ENCODE measurements around the gene PLA2G4F.

The PLA2G4F gene

DNA sequence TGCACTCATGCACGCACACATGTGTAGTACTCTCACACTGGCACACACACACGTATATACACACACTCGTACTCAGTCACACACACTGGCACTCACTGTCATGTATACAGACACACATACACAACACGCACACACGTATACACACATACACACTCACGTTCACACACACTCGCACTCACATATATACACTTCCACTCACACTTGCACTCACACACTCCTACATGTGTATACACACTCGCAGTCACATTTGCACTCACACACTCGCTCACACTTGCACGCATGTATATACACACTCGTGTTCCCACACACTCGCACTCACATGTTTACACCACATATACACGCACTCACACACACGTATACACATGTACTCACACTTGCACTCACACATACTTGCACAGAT is 1.5 kb downstream of the PLA2G4F start:
- ChIA-PET CTCF (no interaction called here), POLR2A (ENCODE audit: low non-redundant PET) (no interaction called here)
- no peak for DNase-seq (ENCODE audit: low spot score)
- TF ChIP-seq, protein P1, sequence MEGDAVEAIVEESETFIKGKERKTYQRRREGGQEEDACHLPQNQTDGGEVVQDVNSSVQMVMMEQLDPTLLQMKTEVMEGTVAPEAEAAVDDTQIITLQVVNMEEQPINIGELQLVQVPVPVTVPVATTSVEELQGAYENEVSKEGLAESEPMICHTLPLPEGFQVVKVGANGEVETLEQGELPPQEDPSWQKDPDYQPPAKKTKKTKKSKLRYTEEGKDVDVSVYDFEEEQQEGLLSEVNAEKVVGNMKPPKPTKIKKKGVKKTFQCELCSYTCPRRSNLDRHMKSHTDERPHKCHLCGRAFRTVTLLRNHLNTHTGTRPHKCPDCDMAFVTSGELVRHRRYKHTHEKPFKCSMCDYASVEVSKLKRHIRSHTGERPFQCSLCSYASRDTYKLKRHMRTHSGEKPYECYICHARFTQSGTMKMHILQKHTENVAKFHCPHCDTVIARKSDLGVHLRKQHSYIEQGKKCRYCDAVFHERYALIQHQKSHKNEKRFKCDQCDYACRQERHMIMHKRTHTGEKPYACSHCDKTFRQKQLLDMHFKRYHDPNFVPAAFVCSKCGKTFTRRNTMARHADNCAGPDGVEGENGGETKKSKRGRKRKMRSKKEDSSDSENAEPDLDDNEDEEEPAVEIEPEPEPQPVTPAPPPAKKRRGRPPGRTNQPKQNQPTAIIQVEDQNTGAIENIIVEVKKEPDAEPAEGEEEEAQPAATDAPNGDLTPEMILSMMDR (conservative IDR thresholded peaks at IDR 0.05; ENCODE audit: low read depth) = no peak
- H3K27ac ChIP-seq = peak overlapping the region; percentile 64

DNA sequence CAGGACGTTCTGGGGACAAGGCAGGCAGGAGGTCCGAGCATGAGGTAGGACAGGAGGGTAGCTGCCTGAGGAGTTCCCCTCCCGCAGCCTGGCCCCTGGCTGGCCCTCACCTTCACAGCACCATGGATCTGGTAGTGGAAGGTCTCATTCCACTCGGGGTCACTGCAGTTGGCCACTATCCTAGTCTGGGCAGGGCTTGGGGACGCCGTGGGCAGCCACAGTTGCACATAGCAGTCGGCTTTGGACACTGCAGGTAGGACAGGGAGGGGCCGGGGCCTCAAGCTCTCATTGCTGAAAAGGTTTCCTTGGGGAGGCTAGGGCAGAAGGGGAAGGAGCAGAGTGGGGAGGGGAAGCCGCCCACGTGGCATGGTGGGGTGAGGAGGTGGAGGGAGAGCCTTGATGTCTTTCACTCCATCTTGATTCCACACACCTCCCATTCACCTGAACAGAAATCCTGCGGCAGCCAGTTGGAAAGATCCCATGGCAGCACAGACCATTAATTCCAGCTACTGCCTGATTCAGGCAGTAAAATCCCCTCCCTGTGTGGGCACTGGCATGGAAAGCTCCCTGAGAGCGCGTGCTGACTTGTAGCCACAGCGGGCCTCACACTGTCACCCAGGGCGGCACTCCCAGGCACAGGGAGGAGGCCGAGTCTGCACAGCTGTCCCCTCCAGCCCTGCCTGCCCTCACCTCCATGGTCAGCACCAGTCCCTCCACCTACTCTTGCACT is 2.1 kb downstream of the PLA2G4F start:
- POLR2A ChIA-PET (ENCODE audit: low non-redundant PET) = no interaction called here
- TF ChIP-seq, protein P1 (conservative IDR thresholded peaks at IDR 0.05; ENCODE audit: low read depth) = no peak
- H3K27ac ChIP-seq = peak overlapping the region; percentile 64
- DNase-seq (ENCODE audit: low spot score) = no peak
- CTCF ChIA-PET = interaction anchor here (0.9 kb wide), 1 partner anchor 17 kb away, joined by 6 read pairs; no protein-coding TSS in a partner anchor

DNA sequence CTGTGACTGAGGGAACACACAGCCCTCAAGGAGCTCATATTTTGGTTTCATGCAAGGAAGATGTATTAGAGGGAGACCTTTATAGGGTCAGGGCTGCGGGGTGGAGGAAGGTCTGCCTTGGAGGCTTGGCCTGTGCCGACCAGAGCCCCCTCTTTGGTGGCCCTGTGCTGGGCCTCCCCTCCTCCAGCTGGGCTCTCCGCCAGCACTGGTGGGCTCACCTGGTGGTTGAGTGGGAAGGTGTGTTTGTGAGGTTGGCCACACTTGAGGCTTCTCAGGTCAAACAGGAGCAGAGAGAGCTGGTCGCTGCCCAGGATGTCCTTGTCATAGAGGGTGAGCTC is 2.6 kb downstream of the PLA2G4F start:
- no peak for DNase-seq (ENCODE audit: low spot score)
- TF ChIP-seq, protein P1 (conservative IDR thresholded peaks at IDR 0.05; ENCODE audit: low read depth) = no peak
- peak overlapping the region; percentile 64; the same call in 1 of the 2 replicates for H3K27ac ChIP-seq
- POLR2A ChIA-PET (ENCODE audit: low non-redundant PET) = interaction anchor here (0.6 kb wide), 1 partner anchor 119 kb away, joined by 3 read pairs; the partner anchor contains the start of genes GANC and TMEM87A
- CTCF ChIA-PET = interaction anchor here (0.9 kb wide), 1 partner anchor 16 kb away, joined by 6 read pairs; no protein-coding TSS in a partner anchor

DNA sequence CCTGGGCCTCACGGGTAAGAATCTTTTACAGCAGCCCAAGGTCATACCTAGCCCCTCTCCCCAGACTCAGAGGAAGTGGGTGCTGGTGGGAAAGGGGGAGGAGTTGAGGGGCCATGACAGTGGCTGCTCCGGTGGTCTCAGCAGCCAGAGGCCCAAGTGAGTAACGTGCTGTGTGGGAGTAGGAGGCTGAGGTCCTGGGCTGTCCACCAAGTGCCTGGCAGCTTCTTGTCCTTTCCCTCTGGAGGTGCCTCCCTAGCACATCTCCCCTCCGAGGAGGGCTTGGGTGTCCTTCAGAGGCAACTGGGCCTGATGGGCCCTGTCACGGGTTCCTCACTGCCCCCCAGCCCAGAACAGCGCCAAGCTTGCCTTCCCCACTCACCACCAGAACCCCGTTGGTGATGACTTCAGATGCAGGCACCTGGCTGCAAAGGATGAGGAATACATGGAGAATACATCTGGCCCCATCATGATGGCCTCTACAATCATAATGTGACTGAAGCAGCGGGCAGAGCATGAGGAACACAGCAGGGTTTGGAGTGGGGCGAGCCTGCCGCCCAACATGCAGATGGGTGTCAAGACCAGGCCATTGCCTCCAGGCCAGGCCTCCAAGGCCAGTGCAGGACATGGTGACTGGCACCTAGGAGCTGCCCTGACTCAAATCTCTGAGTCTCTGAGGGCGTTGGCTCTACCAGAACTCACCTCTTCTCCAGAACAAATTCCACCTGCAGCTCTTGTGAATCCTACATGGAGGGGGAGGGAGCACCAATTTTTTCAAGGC is 3.3 kb downstream of the PLA2G4F start:
- CTCF ChIA-PET = interaction anchor here (0.5 to 0.9 kb wide), 3 partner anchors 15 to 69 kb away, joined by 3 to 6 read pairs (median 3); no protein-coding TSS in a partner anchor
- TF ChIP-seq, protein P1 (conservative IDR thresholded peaks at IDR 0.05; ENCODE audit: low read depth) = no peak
- H3K27ac ChIP-seq = peak overlapping the region; percentile 78
- DNase-seq (ENCODE audit: low spot score) = no peak
- POLR2A ChIA-PET (ENCODE audit: low non-redundant PET) = interaction anchor here (0.6 kb wide), 1 partner anchor 120 kb away, joined by 3 read pairs; the partner anchor contains the start of genes GANC and TMEM87A

DNA sequence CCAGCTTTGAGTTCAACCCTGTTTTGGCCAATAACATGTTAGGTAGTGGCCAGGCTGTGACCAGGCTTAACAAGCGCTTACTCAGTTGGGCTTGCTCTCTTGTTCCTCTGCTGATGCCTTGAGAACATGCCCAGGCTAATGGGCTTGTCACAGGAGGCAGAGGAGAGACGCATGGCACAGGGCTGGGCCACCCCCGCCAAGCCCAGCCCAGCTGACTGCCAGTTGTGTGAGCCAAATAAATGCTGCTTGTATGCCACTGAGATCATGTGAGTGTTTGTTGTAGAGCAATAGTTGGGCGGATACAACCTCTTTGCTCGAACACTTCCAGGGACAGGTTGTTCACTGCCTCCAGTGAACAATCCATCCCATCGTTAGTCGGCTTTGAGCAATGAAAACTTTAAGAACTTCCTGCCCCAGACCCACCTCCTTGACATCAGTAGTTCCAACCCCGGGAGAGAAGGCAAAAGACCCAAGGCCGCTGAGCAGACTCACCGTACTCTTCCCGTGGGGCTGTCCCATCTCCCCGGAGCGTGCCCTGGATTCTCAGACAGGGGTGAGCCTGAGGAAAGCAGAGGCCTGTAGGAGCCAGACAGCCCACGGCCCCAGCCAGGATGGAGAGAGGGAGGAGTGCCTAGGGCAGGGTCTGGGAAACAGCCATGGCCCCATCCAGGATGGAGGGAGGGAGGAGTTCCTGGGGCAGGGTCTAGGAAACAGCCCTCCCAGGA is 4.1 kb downstream of the PLA2G4F start:
- DNase-seq (ENCODE audit: low spot score) = no peak
- H3K27ac ChIP-seq = peak overlapping the region; percentile 78
- CTCF ChIA-PET = interaction anchor here (0.6 kb wide), 1 partner anchor 41 kb away, joined by 3 read pairs; no protein-coding TSS in a partner anchor
- POLR2A ChIA-PET (ENCODE audit: low non-redundant PET) = no interaction called here
- TF ChIP-seq, protein P1 (conservative IDR thresholded peaks at IDR 0.05; ENCODE audit: low read depth) = no peak

DNA sequence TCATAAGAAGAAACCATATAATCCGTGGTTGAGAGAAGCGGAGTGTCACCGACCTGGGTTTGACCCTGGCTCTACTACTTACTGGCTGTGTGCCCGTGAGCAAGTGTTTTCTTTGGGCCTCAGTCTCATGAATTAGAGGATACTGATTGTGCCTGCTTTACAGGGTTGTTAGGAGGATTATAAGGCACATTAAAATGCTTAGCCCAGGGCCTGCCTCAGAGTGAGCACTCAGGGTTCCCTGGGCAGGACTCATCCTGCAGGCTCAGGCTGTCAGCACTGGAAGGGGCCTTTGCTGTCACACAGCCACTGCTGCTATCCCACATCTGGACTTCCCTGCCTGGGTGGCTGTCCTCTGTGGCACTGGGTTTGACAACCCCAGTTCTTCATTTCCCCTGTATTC is 4.7 kb downstream of the PLA2G4F start:
- TF ChIP-seq, protein P1 (conservative IDR thresholded peaks at IDR 0.05; ENCODE audit: low read depth) = no peak
- H3K27ac ChIP-seq = peak overlapping the region; percentile 78
- ChIA-PET POLR2A (ENCODE audit: low non-redundant PET) (no interaction called here), CTCF (no interaction called here)
- no peak for DNase-seq (ENCODE audit: low spot score)

All from RWPE1 (cell line).